ENCODE results near the gene CARS2.
"Not testable (repeated sequence)": the region's sequence is repeated elsewhere in the genome, so short reads cannot be mapped to it uniquely, and the experiment has no call there.

CARS2 gene

GRCh38 chr13:110684388-110685056, 21.4 kb downstream of the CARS2 start:
- no peak overlapping the region for H3K27ac Mint-ChIP-seq
- H3K4me3 Mint-ChIP-seq = no peak overlapping the region
- no peak for ATAC-seq (replicated peaks)
- peaks cover 58% of the 10 kb centered on the region for H3K36me3 Mint-ChIP-seq (ENCODE audit: insufficient read depth)
- H3K27me3 Mint-ChIP-seq = no peaks in the 10 kb centered on the region
- peaks cover 0 to 2% of the 10 kb centered on the region in 2 donors for H3K4me1 Mint-ChIP-seq (ENCODE audit: low read depth in 2 of 2)
- DNase-seq = no peak
- H3K9me3 Mint-ChIP-seq = no peaks in the 10 kb centered on the region

GRCh38 chr13:110683921-110684320, 22.0 kb downstream of the CARS2 start:
- no peak overlapping the region for H3K4me3 Mint-ChIP-seq
- peaks cover 0 to 2% of the 10 kb centered on the region in 2 donors for H3K4me1 Mint-ChIP-seq (ENCODE audit: low read depth in 2 of 2)
- no peak for ATAC-seq (replicated peaks)
- H3K36me3 Mint-ChIP-seq (ENCODE audit: insufficient read depth) = peaks cover 58% of the 10 kb centered on the region
- H3K9me3 Mint-ChIP-seq = no peaks in the 10 kb centered on the region
- DNase-seq = no peak
- no peaks in the 10 kb centered on the region for H3K27me3 Mint-ChIP-seq
- no peak overlapping the region for H3K27ac Mint-ChIP-seq

- peaks cover 0 to 5% of the 10 kb centered on the region in 2 donors for H3K4me1 Mint-ChIP-seq (ENCODE audit: low read depth in 2 of 2)
- no peaks in the 10 kb centered on the region for H3K9me3 Mint-ChIP-seq
- no peak overlapping the region for H3K4me3 Mint-ChIP-seq
- ATAC-seq (replicated peaks) = peak; percentile 26
- DNase-seq = peak in 1 of 3 experiments; percentile 33
- H3K36me3 Mint-ChIP-seq (ENCODE audit: insufficient read depth) = peaks cover 60% of the 10 kb centered on the region
- H3K27ac Mint-ChIP-seq = no peak overlapping the region
- H3K27me3 Mint-ChIP-seq = no peaks in the 10 kb centered on the region
Observed at GRCh38 chr13:110683203-110683883, 22.6 kb downstream of the CARS2 start.

GRCh38 chr13:110682746-110683145, 23.2 kb downstream of the CARS2 start:
- ATAC-seq (replicated peaks) (no peak), DNase-seq (no peak)
- peaks cover 0 to 6% of the 10 kb centered on the region in 2 donors for H3K4me1 Mint-ChIP-seq (ENCODE audit: low read depth in 2 of 2)
- no peaks in the 10 kb centered on the region for H3K27me3 Mint-ChIP-seq
- H3K36me3 Mint-ChIP-seq (ENCODE audit: insufficient read depth) = peaks cover 58% of the 10 kb centered on the region
- H3K9me3 Mint-ChIP-seq = no peaks in the 10 kb centered on the region
- no peak overlapping the region for H3K4me3 Mint-ChIP-seq
- H3K27ac Mint-ChIP-seq = no peak overlapping the region

- ATAC-seq (replicated peaks) (no peak), DNase-seq (no peak)
- Mint-ChIP-seq H3K9me3 (no peaks in the 10 kb centered on the region), H3K27ac (peak overlapping the region in 1 of 2 donors; percentile 57), H3K4me3 (no peak overlapping the region), H3K27me3 (no peaks in the 10 kb centered on the region), H3K4me1 (ENCODE audit: low read depth in 2 of 2) (peaks cover 0 to 6% of the 10 kb centered on the region in 2 donors), H3K36me3 (ENCODE audit: insufficient read depth) (peaks cover 56% of the 10 kb centered on the region)
Observed at GRCh38 chr13:110681868-110682550, 23.9 kb downstream of the CARS2 start.

GRCh38 chr13:110680852-110681251, 25.1 kb downstream of the CARS2 start:
- Mint-ChIP-seq H3K4me3 (no peak overlapping the region), H3K4me1 (ENCODE audit: low read depth in 2 of 2) (peaks cover 0 to 16% of the 10 kb centered on the region in 2 donors), H3K27me3 (no peaks in the 10 kb centered on the region), H3K27ac (no peak overlapping the region), H3K36me3 (ENCODE audit: insufficient read depth) (peaks cover 56% of the 10 kb centered on the region), H3K9me3 (no peaks in the 10 kb centered on the region)
- no peak for ATAC-seq (replicated peaks)
- DNase-seq = no peak

- Mint-ChIP-seq H3K27ac (peak overlapping the region; percentile 44 to 78), H3K4me3 (no peak overlapping the region), H3K27me3 (no peaks in the 10 kb centered on the region), H3K36me3 (ENCODE audit: insufficient read depth) (peaks cover 46% of the 10 kb centered on the region), H3K9me3 (no peaks in the 10 kb centered on the region), H3K4me1 (ENCODE audit: low read depth in 2 of 2) (peaks cover 9 to 20% of the 10 kb centered on the region in 2 donors)
- DNase-seq = no peak
- ATAC-seq (replicated peaks) = peak; percentile 45
Observed at GRCh38 chr13:110677731-110678545, 28.0 kb downstream of the CARS2 start.

- Mint-ChIP-seq H3K4me1 (ENCODE audit: low read depth in 2 of 2) (peaks cover 18 to 26% of the 10 kb centered on the region in 2 donors), H3K4me3 (peak overlapping the region in 1 of 2 donors; percentile 59)
- ATAC-seq (replicated peaks) = peak; percentile 58
Observed at GRCh38 chr13:110676595-110677587, 29.0 kb downstream of the CARS2 start.

GRCh38 chr13:110669814-110670213, 36.1 kb downstream of the CARS2 start:
- H3K4me1 Mint-ChIP-seq (ENCODE audit: low read depth in 2 of 2) = peaks cover 14 to 32% of the 10 kb centered on the region in 2 donors

More at GRCh38 chr13:110676595-110677587, 29.0 kb downstream of the CARS2 start:
- Mint-ChIP-seq H3K27ac (peak overlapping the region; percentile 78 to 83), H3K9me3 (no peaks in the 10 kb centered on the region), H3K36me3 (ENCODE audit: insufficient read depth) (peaks cover 36% of the 10 kb centered on the region), H3K27me3 (no peaks in the 10 kb centered on the region)
- DNase-seq = peak in 2 of 3 experiments; percentile 8 to 12

GRCh38 chr13:110669036-110669435, 36.9 kb downstream of the CARS2 start:
- H3K27me3 Mint-ChIP-seq = no peaks in the 10 kb centered on the region
- H3K9me3 Mint-ChIP-seq = no peaks in the 10 kb centered on the region
- peaks cover 14 to 26% of the 10 kb centered on the region in 2 donors for H3K4me1 Mint-ChIP-seq (ENCODE audit: low read depth in 2 of 2)
- ATAC-seq (replicated peaks) = no peak
- H3K36me3 Mint-ChIP-seq (ENCODE audit: insufficient read depth) = peaks cover 44% of the 10 kb centered on the region
- H3K27ac Mint-ChIP-seq = no peak overlapping the region
- no peak for DNase-seq
- no peak overlapping the region for H3K4me3 Mint-ChIP-seq

More at GRCh38 chr13:110669814-110670213, 36.1 kb downstream of the CARS2 start:
- ATAC-seq (replicated peaks); H3K9me3 Mint-ChIP-seq; H3K4me3 Mint-ChIP-seq; H3K27me3 Mint-ChIP-seq; H3K27ac Mint-ChIP-seq; DNase-seq: not testable (repeated sequence)
- H3K36me3 Mint-ChIP-seq (ENCODE audit: insufficient read depth) = peaks cover 38% of the 10 kb centered on the region

GRCh38 chr13:110666255-110666533, 39.7 kb downstream of the CARS2 start:
- peaks cover 64% of the 10 kb centered on the region for H3K36me3 Mint-ChIP-seq (ENCODE audit: insufficient read depth)
- no peaks in the 10 kb centered on the region for H3K9me3 Mint-ChIP-seq
- peaks cover 1 to 8% of the 10 kb centered on the region in 2 donors for H3K4me1 Mint-ChIP-seq (ENCODE audit: low read depth in 2 of 2)
- no peak for DNase-seq
- H3K27ac Mint-ChIP-seq = no peak overlapping the region
- H3K4me3 Mint-ChIP-seq = no peak overlapping the region
- ATAC-seq (replicated peaks) = no peak
- H3K27me3 Mint-ChIP-seq = no peaks in the 10 kb centered on the region

- H3K9me3 Mint-ChIP-seq = no peaks in the 10 kb centered on the region
- no peak overlapping the region for H3K4me3 Mint-ChIP-seq
- DNase-seq (no peak), ATAC-seq (replicated peaks) (peak; percentile 26)
- H3K27ac Mint-ChIP-seq = no peak overlapping the region
- peaks cover under 1 to 3% of the 10 kb centered on the region in 2 donors for H3K4me1 Mint-ChIP-seq (ENCODE audit: low read depth in 2 of 2)
- H3K27me3 Mint-ChIP-seq = no peaks in the 10 kb centered on the region
- H3K36me3 Mint-ChIP-seq (ENCODE audit: insufficient read depth) = peaks cover 68% of the 10 kb centered on the region
Observed at GRCh38 chr13:110665491-110666254, 40.2 kb downstream of the CARS2 start.
